Measurements from ENCODE around the gene C2CD4C.

C2CD4C gene

DNA sequence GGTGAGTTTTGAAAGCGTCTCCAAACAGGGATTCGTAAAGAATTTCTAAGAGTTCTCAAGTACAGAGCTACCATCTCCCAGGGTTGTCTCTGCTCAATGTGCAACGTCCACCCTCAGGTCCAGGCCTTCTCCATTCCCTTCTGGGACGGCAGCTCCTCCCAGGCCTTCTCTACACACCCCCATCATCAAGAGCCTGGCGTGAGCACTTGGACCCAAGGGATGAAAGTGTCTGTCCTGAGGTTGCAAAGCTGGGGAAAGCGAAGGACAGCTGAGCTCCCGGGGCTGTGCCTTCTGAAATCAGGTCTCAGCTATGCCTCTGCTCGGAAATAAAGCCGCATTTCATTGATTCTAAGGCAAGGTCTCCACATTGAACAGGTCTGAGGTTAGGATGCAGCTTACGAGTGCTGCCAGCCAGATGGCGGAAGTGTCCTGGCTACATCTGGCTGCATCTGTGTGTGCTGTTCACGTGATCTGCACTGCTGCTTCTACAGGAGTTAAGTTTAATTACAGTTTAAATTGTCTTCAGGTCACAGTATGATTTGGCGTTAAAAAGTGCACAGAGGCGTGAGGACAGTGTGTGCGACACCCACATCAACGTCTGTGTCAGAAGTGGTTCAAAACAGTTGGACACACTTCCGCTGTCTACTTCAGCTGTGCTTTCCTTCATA, 37.3 kb downstream of the C2CD4C start:
- no peak overlapping the region for H3K9ac ChIP-seq (ENCODE audit: low read depth, low read length)
- no peak overlapping the region for H3K4me3 ChIP-seq (ENCODE audit: low read depth, low read length)
- H3K4me1 ChIP-seq (ENCODE audit: control insufficient read depth, insufficient read depth, low read length) = no peaks in the 10 kb centered on the region
- no peaks in the 10 kb centered on the region for H3K9me3 ChIP-seq (ENCODE audit: control insufficient read depth, insufficient read depth, low read length)
- no peaks in the 10 kb centered on the region for H3K27me3 ChIP-seq (ENCODE audit: control insufficient read depth, insufficient read depth, low read length)
- H3K36me3 ChIP-seq (ENCODE audit: control insufficient read depth, insufficient read depth, low read length) = no peaks in the 10 kb centered on the region

DNA sequence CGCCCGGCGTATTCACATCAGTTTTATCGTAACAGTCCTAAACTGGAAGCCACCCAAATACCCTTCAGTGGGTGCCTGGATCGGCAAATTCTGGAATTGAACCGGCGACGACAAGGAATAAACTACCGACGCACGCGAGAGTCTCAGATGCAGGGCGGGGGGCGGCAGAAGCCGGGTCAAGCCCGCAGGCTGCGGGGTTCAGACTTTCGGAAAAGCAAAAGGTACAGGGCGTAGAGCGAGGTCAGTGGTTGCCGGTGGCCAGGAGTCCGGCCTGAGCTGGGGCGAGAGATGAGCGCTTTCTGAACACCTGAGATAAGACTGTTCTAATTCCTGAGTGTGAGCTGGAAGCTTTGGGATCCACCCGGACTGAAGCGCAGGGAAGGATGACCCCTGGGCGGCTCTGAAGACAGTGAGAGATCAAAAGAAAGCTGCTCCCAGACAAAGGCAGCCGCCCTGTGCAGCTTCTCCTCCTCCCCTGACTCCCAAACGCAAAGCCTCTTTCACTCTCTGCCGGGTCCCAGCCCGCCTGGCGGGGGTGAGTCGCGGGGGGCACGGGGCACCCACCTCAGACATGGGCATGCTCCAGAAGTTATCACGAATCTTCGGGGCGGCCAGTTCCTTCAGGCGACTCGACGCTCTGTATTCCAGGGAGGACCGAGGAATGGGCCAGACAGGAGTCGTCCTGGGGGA, 38.2 kb downstream of the C2CD4C start:
- Histone ChIP-seq H3K4me1 (ENCODE audit: control insufficient read depth, insufficient read depth, low read length) (no peaks in the 10 kb centered on the region), H3K27me3 (ENCODE audit: control insufficient read depth, insufficient read depth, low read length) (no peaks in the 10 kb centered on the region), H3K4me3 (ENCODE audit: low read depth, low read length) (no peak overlapping the region), H3K9ac (ENCODE audit: low read depth, low read length) (no peak overlapping the region), H3K36me3 (ENCODE audit: control insufficient read depth, insufficient read depth, low read length) (no peaks in the 10 kb centered on the region), H3K9me3 (ENCODE audit: control insufficient read depth, insufficient read depth, low read length) (no peaks in the 10 kb centered on the region)

DNA sequence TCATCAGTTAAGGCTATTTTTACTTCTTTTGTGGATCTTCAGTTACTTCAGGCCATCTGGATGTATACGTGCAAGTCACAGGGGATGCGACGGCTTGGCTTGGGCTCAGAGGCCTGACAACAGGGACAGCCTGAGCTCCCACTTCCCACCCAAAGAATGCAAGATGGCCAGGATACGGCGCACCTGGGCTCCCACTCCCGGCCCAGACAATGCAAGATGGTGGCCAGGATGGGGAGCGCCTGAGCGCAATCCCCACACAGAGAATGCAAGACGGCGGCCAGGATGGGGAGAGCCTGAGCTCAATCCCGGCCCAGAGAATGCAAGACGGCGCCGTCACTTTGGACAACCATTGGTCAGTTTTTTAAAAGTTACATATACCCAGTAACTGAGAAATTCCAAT, 39.1 kb downstream of the C2CD4C start:
- Histone ChIP-seq H3K9me3 (ENCODE audit: control insufficient read depth, insufficient read depth, low read length) (no peaks in the 10 kb centered on the region), H3K9ac (ENCODE audit: low read depth, low read length) (no peak overlapping the region), H3K4me1 (ENCODE audit: control insufficient read depth, insufficient read depth, low read length) (no peaks in the 10 kb centered on the region), H3K4me3 (ENCODE audit: low read depth, low read length) (no peak overlapping the region), H3K27me3 (ENCODE audit: control insufficient read depth, insufficient read depth, low read length) (no peaks in the 10 kb centered on the region), H3K36me3 (ENCODE audit: control insufficient read depth, insufficient read depth, low read length) (no peaks in the 10 kb centered on the region)

DNA sequence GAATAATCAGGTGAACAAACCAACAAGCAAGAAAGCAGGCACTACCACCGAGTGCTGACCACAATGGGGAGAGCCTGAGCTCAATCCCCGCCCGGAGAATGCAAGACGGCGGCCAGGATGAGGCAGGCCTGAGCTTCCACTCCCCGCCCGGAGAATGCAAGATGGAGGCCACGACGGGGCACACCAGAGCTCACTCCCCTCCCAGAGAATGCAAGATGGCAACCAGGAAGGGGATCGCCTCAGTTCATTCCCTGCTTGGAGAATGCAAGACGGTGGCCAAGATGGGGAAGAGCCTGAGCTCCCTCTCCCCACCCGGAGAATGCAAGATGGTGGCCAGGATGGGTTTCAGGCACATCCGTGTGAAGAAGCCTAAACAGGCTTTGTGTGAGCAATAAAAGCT, 39.7 kb downstream of the C2CD4C start:
- Histone ChIP-seq H3K9me3 (ENCODE audit: control insufficient read depth, insufficient read depth, low read length) (no peaks in the 10 kb centered on the region), H3K36me3 (ENCODE audit: control insufficient read depth, insufficient read depth, low read length) (no peaks in the 10 kb centered on the region), H3K9ac (ENCODE audit: low read depth, low read length) (no peak overlapping the region), H3K27me3 (ENCODE audit: control insufficient read depth, insufficient read depth, low read length) (no peaks in the 10 kb centered on the region), H3K4me3 (ENCODE audit: low read depth, low read length) (no peak overlapping the region), H3K4me1 (ENCODE audit: control insufficient read depth, insufficient read depth, low read length) (no peaks in the 10 kb centered on the region)

DNA sequence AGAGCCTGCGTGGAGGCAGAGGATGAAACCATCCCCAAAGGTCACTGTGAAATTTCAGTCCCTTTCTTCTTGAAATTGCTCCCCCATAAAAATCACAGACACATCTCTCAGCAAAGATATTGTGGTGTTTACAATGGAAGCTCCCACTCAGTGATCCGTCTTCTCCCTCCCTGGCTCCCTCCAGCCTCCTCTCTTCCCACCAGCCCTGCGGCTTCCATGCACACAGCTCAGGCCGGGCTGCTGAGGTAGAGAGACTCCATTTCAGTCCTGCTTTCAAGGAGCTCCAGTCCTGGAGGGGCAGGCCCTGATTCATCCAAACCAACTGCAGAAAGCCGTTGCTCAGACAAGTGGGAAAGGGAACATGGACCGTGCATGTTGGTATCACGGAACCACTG, 40.3 kb downstream of the C2CD4C start:
- Histone ChIP-seq H3K27me3 (ENCODE audit: control insufficient read depth, insufficient read depth, low read length) (no peaks in the 10 kb centered on the region), H3K4me3 (ENCODE audit: low read depth, low read length) (no peak overlapping the region), H3K9me3 (ENCODE audit: control insufficient read depth, insufficient read depth, low read length) (no peaks in the 10 kb centered on the region), H3K36me3 (ENCODE audit: control insufficient read depth, insufficient read depth, low read length) (no peaks in the 10 kb centered on the region), H3K4me1 (ENCODE audit: control insufficient read depth, insufficient read depth, low read length) (no peaks in the 10 kb centered on the region), H3K9ac (ENCODE audit: low read depth, low read length) (no peak overlapping the region)

DNA sequence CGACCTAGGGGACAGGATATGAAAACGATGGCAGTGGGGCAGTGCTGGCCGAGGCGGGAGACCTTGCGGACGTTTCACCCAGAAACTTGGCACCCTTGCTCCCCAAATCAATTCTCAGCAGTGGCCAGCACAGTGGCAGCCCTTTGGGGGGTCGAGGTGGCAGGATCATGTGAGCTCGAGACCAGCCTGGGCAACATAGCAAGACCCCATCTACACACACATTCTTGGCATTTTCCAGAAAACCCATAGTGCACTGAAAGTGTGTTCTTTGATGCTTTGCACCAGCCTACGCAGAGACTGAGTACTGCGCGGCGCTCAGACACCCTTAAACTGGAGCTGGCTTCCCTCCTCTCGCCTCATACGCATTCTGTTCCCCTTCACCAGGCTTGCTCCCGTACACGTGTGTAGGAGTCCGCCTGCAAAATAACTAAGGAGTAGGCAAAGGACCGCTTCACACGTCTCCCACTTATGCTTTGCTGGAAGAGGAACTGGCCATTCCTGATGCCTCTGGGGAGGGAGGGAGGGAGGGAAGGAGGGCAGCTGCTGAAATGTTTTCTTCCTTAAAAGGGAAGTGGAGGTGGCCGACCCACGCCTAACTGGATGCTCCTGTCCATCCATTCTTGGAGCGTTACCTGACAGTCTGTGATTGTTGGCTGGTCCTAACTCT, 40.9 kb downstream of the C2CD4C start:
- no peaks in the 10 kb centered on the region for H3K36me3 ChIP-seq (ENCODE audit: control insufficient read depth, insufficient read depth, low read length)
- H3K27me3 ChIP-seq (ENCODE audit: control insufficient read depth, insufficient read depth, low read length) = no peaks in the 10 kb centered on the region
- no peaks in the 10 kb centered on the region for H3K4me1 ChIP-seq (ENCODE audit: control insufficient read depth, insufficient read depth, low read length)
- no peak overlapping the region for H3K4me3 ChIP-seq (ENCODE audit: low read depth, low read length)
- H3K9ac ChIP-seq (ENCODE audit: low read depth, low read length) = no peak overlapping the region
- H3K9me3 ChIP-seq (ENCODE audit: control insufficient read depth, insufficient read depth, low read length) = no peaks in the 10 kb centered on the region

DNA sequence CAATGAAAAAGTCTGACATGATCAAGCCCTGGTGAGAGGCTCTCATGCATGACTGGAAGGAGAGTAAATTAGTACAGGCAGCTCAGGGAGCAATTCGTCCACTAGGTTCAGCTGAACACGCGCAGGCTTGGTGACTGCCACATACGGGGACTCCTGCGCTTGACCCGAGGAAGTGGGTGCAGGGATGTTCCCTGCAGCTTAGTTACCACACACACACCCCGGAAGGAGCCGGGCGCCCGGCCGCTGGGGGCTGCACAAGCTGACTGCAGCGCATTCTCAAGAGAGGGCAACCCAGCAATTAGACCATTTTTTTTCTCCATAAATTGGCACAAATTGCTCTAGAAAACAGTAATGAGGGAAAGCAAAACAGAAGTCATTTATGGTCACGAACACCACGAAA, 41.4 kb downstream of the C2CD4C start:
- Histone ChIP-seq H3K4me3 (ENCODE audit: low read depth, low read length) (no peak overlapping the region), H3K9me3 (ENCODE audit: control insufficient read depth, insufficient read depth, low read length) (no peaks in the 10 kb centered on the region), H3K27me3 (ENCODE audit: control insufficient read depth, insufficient read depth, low read length) (no peaks in the 10 kb centered on the region)

DNA sequence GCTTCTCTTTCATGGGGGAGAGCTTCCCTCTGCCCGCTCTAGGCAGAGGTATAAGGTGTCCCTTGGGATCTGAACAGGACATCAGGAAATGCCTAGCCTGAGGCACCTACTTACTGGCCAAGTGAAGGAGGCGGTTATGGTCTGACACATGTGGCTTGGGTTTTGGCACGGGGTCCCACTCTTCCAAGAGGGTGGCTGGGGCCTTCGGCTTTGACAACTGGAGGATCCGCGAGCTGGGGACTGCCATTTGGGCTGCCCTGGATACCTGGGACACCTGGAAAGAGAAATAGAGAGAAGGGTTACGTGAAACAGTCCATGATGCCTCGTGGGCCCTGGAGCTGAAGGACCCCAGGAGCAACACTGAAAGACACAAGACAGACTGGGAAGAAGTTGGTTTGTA, 42.0 kb downstream of the C2CD4C start:
- Histone ChIP-seq H3K4me3 (ENCODE audit: low read depth, low read length) (no peak overlapping the region), H3K9ac (ENCODE audit: low read depth, low read length) (no peak overlapping the region), H3K27me3 (ENCODE audit: control insufficient read depth, insufficient read depth, low read length) (no peaks in the 10 kb centered on the region), H3K9me3 (ENCODE audit: control insufficient read depth, insufficient read depth, low read length) (no peaks in the 10 kb centered on the region), H3K4me1 (ENCODE audit: control insufficient read depth, insufficient read depth, low read length) (no peaks in the 10 kb centered on the region), H3K36me3 (ENCODE audit: control insufficient read depth, insufficient read depth, low read length) (no peaks in the 10 kb centered on the region)

More for the DNA sequence above, 41.4 kb downstream of the C2CD4C start:
- H3K4me1 ChIP-seq (ENCODE audit: control insufficient read depth, insufficient read depth, low read length) = no peaks in the 10 kb centered on the region
- no peaks in the 10 kb centered on the region for H3K36me3 ChIP-seq (ENCODE audit: control insufficient read depth, insufficient read depth, low read length)
- H3K9ac ChIP-seq (ENCODE audit: low read depth, low read length) = no peak overlapping the region

DNA sequence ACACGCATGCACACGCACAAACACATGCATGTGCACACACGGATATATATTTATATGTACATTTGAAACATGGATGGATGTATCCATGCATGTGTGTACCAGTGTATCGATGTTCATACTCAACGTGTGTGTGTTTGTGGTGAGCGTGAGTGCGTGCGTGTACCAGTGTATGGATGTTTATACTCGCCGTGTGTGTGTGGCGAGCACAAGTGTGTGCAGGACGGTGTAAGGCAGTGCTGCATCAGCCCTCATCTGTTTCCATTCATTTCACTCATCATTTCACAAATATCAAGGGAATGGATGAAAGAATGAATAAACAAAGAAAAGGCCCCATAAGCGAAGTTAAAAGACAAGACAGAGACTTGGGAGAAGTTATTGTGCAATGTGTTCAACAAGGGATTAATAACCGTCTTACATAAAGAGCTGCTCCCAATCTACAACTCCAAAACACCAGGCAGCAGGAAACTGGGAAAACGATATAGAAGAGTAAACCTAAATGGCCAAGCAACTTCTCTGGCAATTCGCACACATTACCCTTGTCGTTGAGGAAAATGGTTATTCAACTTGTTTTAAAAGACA, 42.7 kb downstream of the C2CD4C start:
- no peaks in the 10 kb centered on the region for H3K9me3 ChIP-seq (ENCODE audit: control insufficient read depth, insufficient read depth, low read length)
- no peaks in the 10 kb centered on the region for H3K4me1 ChIP-seq (ENCODE audit: control insufficient read depth, insufficient read depth, low read length)
- H3K4me3 ChIP-seq (ENCODE audit: low read depth, low read length) = no peak overlapping the region
- H3K9ac ChIP-seq (ENCODE audit: low read depth, low read length) = no peak overlapping the region
- no peaks in the 10 kb centered on the region for H3K27me3 ChIP-seq (ENCODE audit: control insufficient read depth, insufficient read depth, low read length)
- H3K36me3 ChIP-seq (ENCODE audit: control insufficient read depth, insufficient read depth, low read length) = no peaks in the 10 kb centered on the region

DNA sequence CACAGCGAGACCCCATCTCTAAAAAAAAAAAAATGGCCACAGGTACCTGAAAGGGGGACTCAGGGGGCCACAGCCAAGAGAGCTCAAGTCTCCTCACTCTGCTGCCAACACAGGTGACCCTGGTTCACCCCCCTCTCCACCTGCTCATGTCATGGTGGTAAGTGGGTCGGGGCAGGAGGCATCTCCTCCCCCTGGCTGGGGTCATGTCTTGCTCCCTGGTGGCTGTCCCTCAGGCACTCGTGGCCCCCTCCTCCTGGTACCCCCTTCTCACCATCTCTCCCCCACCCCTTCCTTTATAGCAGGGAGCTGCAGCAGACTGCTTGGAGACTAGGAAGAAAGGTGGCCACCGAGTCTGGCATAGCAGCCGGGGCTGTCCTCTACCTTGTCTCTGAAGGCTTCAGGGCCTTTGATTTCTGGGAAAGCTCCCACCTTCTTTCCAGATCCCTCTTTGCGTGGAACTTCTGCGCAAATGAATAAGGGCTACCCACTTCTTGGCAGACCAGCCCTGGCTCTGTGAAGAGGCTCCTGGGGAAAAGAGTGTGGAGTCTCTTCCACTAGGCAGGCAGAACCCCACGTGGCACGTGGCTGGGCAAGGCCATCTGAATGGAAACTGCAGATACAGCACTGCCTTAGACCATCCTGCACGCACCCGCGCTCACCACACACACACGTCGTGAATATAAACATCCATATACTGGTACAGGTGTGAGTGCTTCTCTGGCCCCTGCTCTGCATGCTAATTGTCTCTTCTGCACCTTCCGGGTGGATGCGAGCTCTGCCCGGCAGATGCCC, 44.3 kb downstream of the C2CD4C start:
- H3K9ac ChIP-seq (ENCODE audit: low read depth, low read length) = no peak overlapping the region
- no peaks in the 10 kb centered on the region for H3K36me3 ChIP-seq (ENCODE audit: control insufficient read depth, insufficient read depth, low read length)
- no peak overlapping the region for H3K4me3 ChIP-seq (ENCODE audit: low read depth, low read length)
- H3K27me3 ChIP-seq (ENCODE audit: control insufficient read depth, insufficient read depth, low read length) = no peaks in the 10 kb centered on the region
- no peaks in the 10 kb centered on the region for H3K4me1 ChIP-seq (ENCODE audit: control insufficient read depth, insufficient read depth, low read length)
- no peaks in the 10 kb centered on the region for H3K9me3 ChIP-seq (ENCODE audit: control insufficient read depth, insufficient read depth, low read length)

DNA sequence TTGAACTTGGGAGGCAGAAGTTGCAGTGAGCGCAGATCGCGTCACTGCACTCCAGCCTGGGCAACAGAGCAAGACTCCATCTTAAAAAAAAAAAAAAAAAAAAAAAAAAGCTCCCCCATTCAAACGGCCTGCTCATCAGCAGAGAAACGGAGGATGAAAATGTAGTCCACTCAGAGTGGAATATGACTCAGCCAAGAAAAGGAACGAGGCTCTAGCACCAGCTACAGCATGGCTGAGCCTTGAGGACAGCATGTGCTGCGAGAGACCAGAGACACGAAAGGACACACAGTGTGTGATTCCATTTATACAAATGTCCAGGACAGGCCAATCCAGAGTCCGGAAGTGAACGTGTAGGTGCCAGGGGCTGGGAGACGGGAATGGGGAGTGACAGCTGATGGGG, 46.3 kb downstream of the C2CD4C start:
- Histone ChIP-seq H3K4me3 (ENCODE audit: low read depth, low read length) (no peak overlapping the region), H3K9me3 (ENCODE audit: control insufficient read depth, insufficient read depth, low read length) (no peaks in the 10 kb centered on the region), H3K4me1 (ENCODE audit: control insufficient read depth, insufficient read depth, low read length) (no peaks in the 10 kb centered on the region), H3K36me3 (ENCODE audit: control insufficient read depth, insufficient read depth, low read length) (no peaks in the 10 kb centered on the region), H3K9ac (ENCODE audit: low read depth, low read length) (no peak overlapping the region), H3K27me3 (ENCODE audit: control insufficient read depth, insufficient read depth, low read length) (no peaks in the 10 kb centered on the region)
